H1 (cell line): ENCODE measurements around the gene GRM4. TPM values are rescaled to one million over a fixed set of nuclear protein-coding genes. Genes with fewer than 3 reads are reported as not detected.

ENCODE experiments used
- CTCF ChIA-PET: fragments of 300-600 bp; sonication (Branson Sonifier 250); formaldehyde crosslinking; loops from one replicate; lab custom pipeline; 2021; ENCODE audit not compliant: partially characterized antibody; lab: Charles Lee
- POLR2A ChIA-PET: fragments of 300-600 bp; sonication (Branson Sonifier 250); formaldehyde crosslinking; loops from one replicate; lab custom pipeline; 2021; ENCODE audit warnings: inconsistent platforms; ENCODE audit not compliant: partially characterized antibody; lab: Charles Lee
- DNase-seq, 2 experiments: peaks; one replicate each; pipeline versions ENCODE4 v3.0.0 to v3.0.0-alpha.2; 2010 to 2022; ENCODE audit warnings: low spot score in 2 of 2, low read depth in 1 of 2, mixed read lengths in 1 of 2
- FAIRE-seq: peaks from 2 replicates; lab custom pipeline; 2011; peaks lifted over from hg19 to GRCh38; lab: Jason Lieb, UNC
- H2AFZ ChIP-seq: 2 replicates; pipeline ENCODE4 v1.8.1; 2012; ENCODE audit warnings: low read length, inconsistent platforms
- H2AK5ac ChIP-seq: 2 replicates; pipeline ENCODE4 v1.6.1; 2013; ENCODE audit warnings: low read depth, low read length
- H2BK120ac ChIP-seq: replicated peaks from 2 replicates; pipeline ENCODE3; 2013; ENCODE audit warnings: low read depth, low read length, inconsistent platforms
- H2BK12ac ChIP-seq: 2 replicates; pipeline ENCODE4 v1.6.1; 2013; ENCODE audit warnings: low read depth, low read length
- H2BK15ac ChIP-seq: 2 replicates; pipeline ENCODE4 v1.6.1; 2013; ENCODE audit warnings: low read length
- H2BK20ac ChIP-seq: 2 replicates; pipeline ENCODE4 v1.6.1; 2013; ENCODE audit warnings: low read length
- H2BK5ac ChIP-seq: 2 replicates; pipeline ENCODE4 v1.6.1; 2013; ENCODE audit warnings: low read depth, low read length
- H3K14ac ChIP-seq: 2 replicates; pipeline ENCODE4 v1.6.1; 2013; ENCODE audit warnings: inconsistent platforms; ENCODE audit not compliant: insufficient read length
- H3K18ac ChIP-seq: 2 replicates; pipeline ENCODE4 v1.6.1; 2013; ENCODE audit warnings: low read length; ENCODE audit errors: extremely low read depth
- H3K23ac ChIP-seq: 2 replicates; pipeline ENCODE4 v1.6.1; 2013; ENCODE audit warnings: inconsistent platforms; ENCODE audit not compliant: insufficient read length
- H3K23me2 ChIP-seq: 2 replicates; pipeline ENCODE4 v1.6.1; 2013; ENCODE audit warnings: low read depth, low read length
- H3K27ac ChIP-seq: 2 replicates; pipeline ENCODE4 v1.6.1; 2011; ENCODE audit warnings: low read depth, low read length, inconsistent platforms
- H3K27me3 ChIP-seq, 4 experiments: replicated peaks in 1 of 4; 1 replicate in 1 of 4; 2 replicates in 3 of 4; pipeline versions ENCODE4 v1.6.1 to v1.8.1; 2011 to 2013; ENCODE audit warnings: low read length in 3 of 4, mild to moderate bottlenecking in 3 of 4, inconsistent platforms in 2 of 4, mixed read lengths in 2 of 4, moderate library complexity in 1 of 4; ENCODE audit not compliant: control insufficient read depth in 3 of 4, insufficient read depth in 3 of 4; ENCODE audit errors: extremely low read depth in 1 of 4
- H3K36me3 ChIP-seq, 4 experiments: 2 replicates each; pipeline versions ENCODE4 v1.6.1 to v1.8.1; 2011 to 2013; ENCODE audit warnings: mild to moderate bottlenecking in 4 of 4, low read length in 3 of 4, moderate library complexity in 2 of 4, control low read depth in 1 of 4, inconsistent platforms in 1 of 4; ENCODE audit not compliant: insufficient read depth in 4 of 4, control insufficient read depth in 2 of 4
- H3K4ac ChIP-seq: replicated peaks from 2 replicates; pipeline ENCODE3; 2013; ENCODE audit warnings: low read length, low read depth, mixed read lengths, inconsistent platforms; ENCODE audit not compliant: insufficient read length
- H3K4me1 ChIP-seq, 4 experiments: replicated peaks in 1 of 4; 1 replicate in 1 of 4; 2 replicates in 3 of 4; pipeline versions ENCODE4 v1.6.1 to v1.8.1; 2011 to 2013; ENCODE audit warnings: low read length in 3 of 4, inconsistent platforms in 2 of 4, mixed read lengths in 1 of 4; ENCODE audit not compliant: insufficient read depth in 4 of 4, control insufficient read depth in 3 of 4
- H3K4me2 ChIP-seq, 2 experiments: 2 replicates each; pipeline versions ENCODE4 v1.6.1 to v1.8.1; 2011 to 2013; ENCODE audit warnings: low read depth in 2 of 2, low read length in 2 of 2, control low read depth in 1 of 2, inconsistent platforms in 1 of 2, mild to moderate bottlenecking in 1 of 2; ENCODE audit not compliant: insufficient read depth in 1 of 2
- H3K4me3 ChIP-seq, 4 experiments: fragments of 200-600, 300-600 bp in 1 of 4; sonication (generic), shearing (Covaris generic), sonication (Bioruptor Twin) in 1 of 4; 2 replicates each; pipeline versions ENCODE4 v1.5.1 to v1.8.1; 2011 to 2016; ENCODE audit warnings: low read length in 4 of 4, low read depth in 3 of 4, control low read depth in 2 of 4, inconsistent platforms in 2 of 4, mild to moderate bottlenecking in 2 of 4, mixed read lengths in 1 of 4, moderate library complexity in 1 of 4; ENCODE audit not compliant: insufficient read depth in 2 of 4; ENCODE audit errors: extremely low read depth in 1 of 4
- H3K56ac ChIP-seq: replicated peaks from 2 replicates; pipeline ENCODE3; 2013; ENCODE audit warnings: low read depth, mild to moderate bottlenecking, mixed read lengths, low read length, inconsistent platforms; ENCODE audit not compliant: insufficient read length
- H3K79me1 ChIP-seq: 2 replicates; pipeline ENCODE4 v1.6.1; 2013; ENCODE audit warnings: low read depth, low read length, control low read depth
- H3K79me2 ChIP-seq, 2 experiments: 2 replicates each; pipeline versions ENCODE4 v1.6.1 to v1.8.1; 2012 to 2013; ENCODE audit warnings: low read length in 2 of 2, mild to moderate bottlenecking in 2 of 2, inconsistent platforms in 1 of 2; ENCODE audit not compliant: insufficient read depth in 2 of 2, control insufficient read depth in 1 of 2
- H3K9ac ChIP-seq, 4 experiments: replicated peaks in 1 of 4; 1 replicate in 1 of 4; 2 replicates in 3 of 4; pipeline versions ENCODE4 v1.6.1 to v1.8.1; 2011 to 2013; ENCODE audit warnings: low read depth in 3 of 4, low read length in 3 of 4, control low read depth in 2 of 4, mild to moderate bottlenecking in 2 of 4, moderate library complexity in 2 of 4, inconsistent platforms in 1 of 4; ENCODE audit errors: extremely low read depth in 1 of 4
- H3K9me3 ChIP-seq, 2 experiments: 2 replicates each; pipeline versions ENCODE4 v1.6.1 to v1.8.1; 2012 to 2013; ENCODE audit warnings: mild to moderate bottlenecking in 2 of 2, moderate library complexity in 2 of 2, control low read depth in 1 of 2, inconsistent platforms in 1 of 2, low read depth in 1 of 2, low read length in 1 of 2, mixed read lengths in 1 of 2; ENCODE audit not compliant: insufficient read depth in 2 of 2
- H4K20me1 ChIP-seq, 2 experiments: replicated peaks in 1 of 2; 2 replicates each; pipeline versions ENCODE3 to v1.8.1; 2011 to 2013; ENCODE audit warnings: inconsistent platforms in 2 of 2, low read length in 2 of 2, mild to moderate bottlenecking in 1 of 2; ENCODE audit not compliant: insufficient read depth in 2 of 2, control insufficient read depth in 1 of 2
- H4K5ac ChIP-seq: 2 replicates; pipeline ENCODE4 v1.6.1; 2013; ENCODE audit warnings: low read length, low read depth, mixed read lengths, inconsistent platforms; ENCODE audit not compliant: insufficient read length
- H4K8ac ChIP-seq: 2 replicates; pipeline ENCODE4 v1.8.0; 2013; ENCODE audit warnings: mild to moderate bottlenecking, moderate library complexity, low read length, inconsistent platforms; ENCODE audit not compliant: insufficient read depth; ENCODE audit errors: extremely low read depth
- H4K91ac ChIP-seq: replicated peaks from 2 replicates; pipeline ENCODE3; 2013; ENCODE audit warnings: low read length, mixed read lengths, inconsistent platforms; ENCODE audit not compliant: insufficient read length
- BACH1 ChIP-seq: IDR thresholded peaks from 2 replicates; pipeline ENCODE4 v1.6.1; 2012; ENCODE audit warnings: low read length, improper control_type of control experiment
- BCL11A ChIP-seq, 2 experiments: IDR thresholded peaks; one replicate each; pipeline ENCODE4 v1.6.1; 2011; ENCODE audit warnings: low read depth in 2 of 2, low read length in 2 of 2, mild to moderate bottlenecking in 2 of 2
- CEBPB ChIP-seq: IDR thresholded peaks from 2 replicates; pipeline ENCODE4 v1.6.1; 2012; ENCODE audit warnings: low read depth, low read length
- CREB1 ChIP-seq: IDR thresholded peaks from 2 replicates; pipeline ENCODE4 v1.6.1; 2012; ENCODE audit warnings: inconsistent platforms
- EGR1 ChIP-seq: IDR thresholded peaks from 2 replicates; pipeline ENCODE4 v1.6.1; 2011; ENCODE audit warnings: low read depth, low read length, borderline replicate concordance
- FOSL1 ChIP-seq: IDR thresholded peaks from 2 replicates; pipeline ENCODE4 v1.6.1; 2011; ENCODE audit warnings: mild to moderate bottlenecking, low read depth, low read length, moderate library complexity; ENCODE audit not compliant: insufficient read depth
- JUND ChIP-seq: IDR thresholded peaks from 2 replicates; pipeline ENCODE4 v1.6.1; 2011; ENCODE audit warnings: mild to moderate bottlenecking, improper control_type of control experiment, low read length
- KDM5A ChIP-seq: fragments of 200-600 bp; IDR thresholded peaks from 2 replicates; pipeline ENCODE4 v1.7.1; 2012; ENCODE audit warnings: mild to moderate bottlenecking, low read length, inconsistent platforms, mixed read lengths
- MAFK ChIP-seq: IDR thresholded peaks from 2 replicates; pipeline ENCODE4 v1.6.1; 2012; ENCODE audit warnings: low read depth, mild to moderate bottlenecking, improper control_type of control experiment, low read length
- POLR2A ChIP-seq, 2 experiments: IDR thresholded peaks; 1 replicate in 1 of 2; 2 replicates in 1 of 2; pipeline ENCODE4 v1.6.1; 2011; ENCODE audit warnings: low read depth in 2 of 2, low read length in 2 of 2, mild to moderate bottlenecking in 2 of 2; ENCODE audit errors: control extremely low read depth in 1 of 2
- RBBP5 ChIP-seq: IDR thresholded peaks from 2 replicates; pipeline ENCODE4 v1.7.1; 2012; ENCODE audit warnings: low read depth, mild to moderate bottlenecking, inconsistent platforms, low read length, moderate library complexity, borderline replicate concordance
- SP4 ChIP-seq: IDR thresholded peaks from 2 replicates; pipeline ENCODE4 v1.6.1; 2012; ENCODE audit warnings: low read length, inconsistent platforms
- WGBS, 2 experiments: shearing (Covaris generic) in 1 of 2; methylation state at CpG; one replicate each; pipeline versions ENCODE4 v1.1.6 to v1.1.7; 2013 to 2015; ENCODE audit warnings: low lambda C conversion rate in 2 of 2, mixed read lengths in 2 of 2, inconsistent platforms in 1 of 2, low coverage in 1 of 2, missing lambda C conversion rate in 1 of 2; ENCODE audit not compliant: insufficient replicate concordance in 2 of 2, insufficient coverage in 1 of 2, insufficient read length in 1 of 2; ENCODE audit errors: extremely low coverage in 1 of 2, missing lambda C conversion rate in 1 of 2; 5-methylcytosine and 5-hydroxymethylcytosine counted together
- polyA plus RNA-seq, 7 experiments: library from polyadenylated mRNA; depleted of rRNA in 3 of 7; stranded (reverse) in 5 of 7; unstranded in 2 of 7; fragments of >200 nt in 5 of 7; fragments of 200-250 nt in 2 of 7; gene quantifications; 1 replicate in 5 of 7; 2 replicates in 1 of 7; 4 replicates in 1 of 7; pipeline versions ENCODE4 v1.2.1 to v1.2.3, GENCODE V29; 2011 to 2013; ENCODE audit warnings: missing spikeins in 2 of 7, mixed read lengths in 2 of 7
- total RNA-seq: library from RNA; stranded (reverse); fragmentation: NEBNext Ultra II Directional; extraction: Animal tissue kit (Norgen Biotek cat#: 25700); gene quantifications from 2 replicates; pipeline ENCODE4 v1.2.1, GENCODE V29; 2021
- TF ChIP-seq, protein P1 (sequence below): IDR thresholded peaks from 2 replicates; pipeline ENCODE4 v1.6.1; 2012; ENCODE audit warnings: low read length, inconsistent platforms

GRM4 gene
- total and polyA plus RNA-seq, 2 of the 8 experiments (the other 6 are each of a cell fraction or from before 2014, with no cell fraction given) = 19.6 to 21.5 TPM

DNA sequence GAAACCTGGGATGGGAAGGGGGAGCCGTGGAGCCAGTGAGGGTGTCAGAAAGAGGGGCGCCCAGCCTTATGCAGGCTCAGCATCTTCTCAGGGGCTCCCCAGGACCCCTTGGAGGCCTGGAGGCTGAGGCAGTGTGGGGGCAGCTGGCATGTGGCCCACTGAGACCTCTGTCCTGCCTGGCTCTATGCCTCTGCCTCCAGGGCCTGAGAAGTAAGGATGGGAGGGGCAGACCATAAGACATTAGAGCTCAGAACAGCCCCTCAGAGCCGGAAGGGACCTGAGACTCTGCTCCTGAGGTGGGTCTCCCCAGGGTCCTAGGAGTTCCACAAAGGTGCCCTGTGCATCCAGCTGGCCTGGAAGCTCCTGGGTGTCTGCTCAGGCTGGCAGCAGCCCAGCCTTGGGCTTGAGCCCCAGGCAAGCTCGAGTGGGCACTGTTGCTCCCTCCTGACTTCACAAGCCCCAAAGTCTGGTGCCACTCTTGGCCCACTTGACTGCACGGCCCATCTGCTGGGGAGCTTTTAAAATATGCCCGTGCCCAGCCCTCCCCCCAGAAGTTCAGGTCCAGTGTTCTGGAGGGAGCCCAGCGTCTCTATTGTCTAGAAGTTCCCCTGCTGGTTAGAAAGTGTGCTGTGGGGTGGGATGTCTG is 126.8 kb downstream of the GRM4 start:
- H2BK15ac ChIP-seq = no peak overlapping the region
- no peaks in the 10 kb centered on the region; a peak in 1 of 8 replicates for H3K36me3 ChIP-seq
- DNase-seq (no peak), FAIRE-seq (no peak)
- peaks cover 0 to 24% (median 21%) of the 10 kb centered on the region in 4 experiments; a peak in 6 of 7 replicates for H3K27me3 ChIP-seq
- WGBS, 2 experiments = 85% methylated on average over 6 of the region's 7 CpGs; no CpG with 5 or more reads in 1 of the 2 experiments
- no peak overlapping the region for H3K18ac ChIP-seq
- no peak overlapping the region for H3K4me2 ChIP-seq
- H3K79me1 ChIP-seq = no peaks in the 10 kb centered on the region
- H2BK12ac ChIP-seq = no peak overlapping the region
- H3K27ac ChIP-seq = no peak overlapping the region
- no peak overlapping the region for H3K4me3 ChIP-seq
- H4K5ac ChIP-seq = no peak overlapping the region
- H2BK5ac ChIP-seq = no peak overlapping the region
- H3K4ac ChIP-seq = no peak overlapping the region
- no peak overlapping the region for H2AFZ ChIP-seq
- H4K91ac ChIP-seq = no peak overlapping the region
- H3K9ac ChIP-seq = no peak overlapping the region
- CTCF ChIA-PET = interaction anchor here (0.7 to 16.1 kb wide), 7 partner anchors 8 to 70 kb away, joined by 3 to 234 read pairs (median 4); no protein-coding TSS in a partner anchor
- H3K23ac ChIP-seq = no peak overlapping the region
- POLR2A ChIA-PET = interaction anchor here (0.8 kb wide), 1 partner anchor 231 kb away, joined by 3 read pairs; no protein-coding TSS in a partner anchor
- H3K4me1 ChIP-seq = peaks cover 0 to 2% (median under 1%) of the 10 kb centered on the region in 4 experiments; a peak in 4 of 7 replicates
- H3K23me2 ChIP-seq = no peaks in the 10 kb centered on the region; the same call in 1 of the 2 replicates
- H3K56ac ChIP-seq = no peak overlapping the region
- no peaks in the 10 kb centered on the region for H3K79me2 ChIP-seq
- H4K20me1 ChIP-seq = peaks cover 1 to 2% of the 10 kb centered on the region in 2 experiments
- peaks cover 0 to 14% of the 10 kb centered on the region in 2 experiments; a peak in 2 of 4 replicates for H3K9me3 ChIP-seq
- H4K8ac ChIP-seq = no peak overlapping the region
- H2BK20ac ChIP-seq = no peak overlapping the region
- no peak overlapping the region for H2BK120ac ChIP-seq
- no peak overlapping the region for H2AK5ac ChIP-seq
- no peak overlapping the region for H3K14ac ChIP-seq
- TF ChIP-seq CREB1 = no peak
- TF ChIP-seq POLR2A (IDR thresholded peaks at IDR 0.05; ENCODE audit: control extremely low read depth in 1 of 2, low read depth in 2 of 2, low read length in 2 of 2) = no peak
- TF ChIP-seq SP4 = no peak
- TF ChIP-seq, protein P1, sequence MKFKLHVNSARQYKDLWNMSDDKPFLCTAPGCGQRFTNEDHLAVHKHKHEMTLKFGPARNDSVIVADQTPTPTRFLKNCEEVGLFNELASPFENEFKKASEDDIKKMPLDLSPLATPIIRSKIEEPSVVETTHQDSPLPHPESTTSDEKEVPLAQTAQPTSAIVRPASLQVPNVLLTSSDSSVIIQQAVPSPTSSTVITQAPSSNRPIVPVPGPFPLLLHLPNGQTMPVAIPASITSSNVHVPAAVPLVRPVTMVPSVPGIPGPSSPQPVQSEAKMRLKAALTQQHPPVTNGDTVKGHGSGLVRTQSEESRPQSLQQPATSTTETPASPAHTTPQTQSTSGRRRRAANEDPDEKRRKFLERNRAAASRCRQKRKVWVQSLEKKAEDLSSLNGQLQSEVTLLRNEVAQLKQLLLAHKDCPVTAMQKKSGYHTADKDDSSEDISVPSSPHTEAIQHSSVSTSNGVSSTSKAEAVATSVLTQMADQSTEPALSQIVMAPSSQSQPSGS = no peak
- TF ChIP-seq KDM5A = no peak
- no peak for TF ChIP-seq JUND
- no peak for TF ChIP-seq EGR1
- no peak for TF ChIP-seq MAFK
- TF ChIP-seq CEBPB = no peak
- TF ChIP-seq BCL11A (IDR thresholded peaks at IDR 0.05; ENCODE audit: low read depth in 2 of 2, low read length in 2 of 2) = no peak
- no peak for TF ChIP-seq RBBP5
- TF ChIP-seq FOSL1 = no peak
- TF ChIP-seq BACH1 = no peak
